Panc1 (cell line): Measurements from ENCODE around the gene SNRNP27. TPM values are rescaled to one million over a fixed set of nuclear protein-coding genes. Genes with fewer than 3 reads are reported as not detected.

Source experiments
- ATAC-seq: fragments of 200-7000 bp; cut with Tn5 transposase; 2 replicates; pipeline ENCODE4 v1.9.1; 2020; ENCODE audit warnings: mild to moderate bottlenecking, moderate library complexity
- BruUV-seq: library from RNA; stranded (reverse); fragments of 400-500 nt; replicated peaks from 2 replicates; lab custom pipeline; 2021; lab: Mats Ljungman, UMichigan
- CTCF ChIA-PET: fragments of 300-600 bp; sonication (Branson Sonifier 250); formaldehyde crosslinking; loops from one replicate; lab custom pipeline; 2022; ENCODE audit warnings: antibody characterized with exemption; lab: Charles Lee
- POLR2A ChIA-PET: fragments of 300-600 bp; sonication (Branson Sonifier 250); formaldehyde crosslinking; loops from one replicate; lab custom pipeline; 2022; ENCODE audit warnings: antibody characterized with exemption; lab: Charles Lee
- DNase-seq: peaks from one replicate; pipeline ENCODE4 v3.0.0-alpha.2; 2010; ENCODE audit warnings: low read depth, low spot score
- H3K27ac ChIP-seq: 2 replicates; pipeline ENCODE4 v1.5.1; 2011; ENCODE audit warnings: mild to moderate bottlenecking, low read length, inconsistent platforms
- H3K27me3 ChIP-seq: fragments of 200-500 bp; sonication (Bioruptor generic); 2 replicates; pipeline ENCODE4 v1.6.0; 2014; ENCODE audit warnings: low read length, inconsistent platforms; ENCODE audit not compliant: control insufficient read depth, insufficient read depth
- H3K36me3 ChIP-seq: fragments of 200-500 bp; sonication (Bioruptor generic); 2 replicates; pipeline ENCODE4 v1.5.1; 2014; ENCODE audit warnings: inconsistent platforms, mild to moderate bottlenecking, low read length, moderate library complexity; ENCODE audit not compliant: control insufficient read depth, insufficient read depth
- H3K4me1 ChIP-seq: 2 replicates; pipeline ENCODE4 v1.5.1; 2011; ENCODE audit warnings: inconsistent platforms, mild to moderate bottlenecking, low read length, moderate library complexity; ENCODE audit not compliant: control insufficient read depth, insufficient read depth
- H3K4me3 ChIP-seq, 2 experiments: 2 replicates each; pipeline ENCODE4 v1.5.1; 2011 to 2012; ENCODE audit warnings: low read depth in 2 of 2, low read length in 2 of 2, mild to moderate bottlenecking in 2 of 2, inconsistent platforms in 1 of 2, moderate library complexity in 1 of 2
- H3K9me3 ChIP-seq: fragments of 200-500 bp; sonication (Bioruptor generic); 2 replicates; pipeline ENCODE4 v1.5.1; 2014; ENCODE audit warnings: low read depth, mild to moderate bottlenecking, inconsistent platforms, low read length, moderate library complexity; ENCODE audit not compliant: control insufficient read depth, insufficient read depth
- CTCF ChIP-seq: fragments of 450-650 bp; IDR thresholded peaks from 2 replicates; pipeline ENCODE4 v1.5.1; 2017; ENCODE audit warnings: mild to moderate bottlenecking
- POLR2AphosphoS5 ChIP-seq: IDR thresholded peaks from 2 replicates; pipeline ENCODE4 v1.6.1; 2012; ENCODE audit warnings: mild to moderate bottlenecking, low read depth, low read length, moderate library complexity
- REST ChIP-seq, 2 experiments: IDR thresholded peaks; 2 replicates each; pipeline ENCODE4 v1.6.1; 2011 to 2012; ENCODE audit warnings: low read depth in 2 of 2, control low read depth in 1 of 2, low read length in 1 of 2, mild to moderate bottlenecking in 1 of 2, moderate library complexity in 1 of 2; ENCODE audit not compliant: insufficient read depth in 1 of 2
- SIN3A ChIP-seq: IDR thresholded peaks from 2 replicates; pipeline ENCODE4 v1.6.1; 2012; ENCODE audit warnings: low read depth, mild to moderate bottlenecking, low read length, moderate library complexity, borderline replicate concordance; ENCODE audit not compliant: insufficient read depth
- TCF7L2 ChIP-seq: IDR thresholded peaks from 2 replicates; pipeline ENCODE4 v1.6.1; 2011; ENCODE audit warnings: mild to moderate bottlenecking, low read depth, low read length, inconsistent platforms
- in situ Hi-C: cut with HindIII; loops from 2 replicates; pipeline ENCODE4 v1.10.0; 2016; ENCODE audit warnings: low sequenced_read_pairs, low pct_unique_long_range_greater_than_20kb
- intact Hi-C: fragments of 100-400 bp; cut with micrococcal nuclease; formaldehyde crosslinking; loops from one replicate; pipeline ENCODE4 v1.10.0; 2022; ENCODE audit not compliant: unreplicated experiment
- total RNA-seq: library from RNA; stranded (reverse); gene quantifications from one replicate; pipeline ENCODE4 v1.2.1, GENCODE V29; 2021; ENCODE audit not compliant: unreplicated experiment

The SNRNP27 gene
- total RNA-seq, 1 experiment from 2014 or later, result 39.7 TPM

GRCh38 chr2:69911985-69912563, 18.3 kb downstream of the SNRNP27 start:
- no peaks in the 10 kb centered on the region for H3K27me3 ChIP-seq
- ChIA-PET POLR2A (no interaction called here), CTCF (interaction anchor here (0.6 to 2.2 kb wide), 3 partner anchors 159 to 279 kb away, joined by 3 to 21 read pairs (median 6); partner anchors contain the start of gene C2orf42)
- no peak for ATAC-seq
- no peaks in the 10 kb centered on the region for H3K9me3 ChIP-seq
- in situ Hi-C loops, result no loop called here
- H3K27ac ChIP-seq, result peak overlapping the region; percentile 24; the same call in 1 of the 2 replicates
- peaks cover 9% of the 10 kb centered on the region for H3K36me3 ChIP-seq
- TF ChIP-seq TCF7L2 (no peak), CTCF (peak; percentile 69; the same call in 1 of the 2 replicates), SIN3A (no peak), POLR2AphosphoS5 (no peak), REST (IDR thresholded peaks at IDR 0.05; ENCODE audit: insufficient read depth in 1 of 2, low read depth in 2 of 2, low read length in 1 of 2) (no peak)
- no peak for DNase-seq
- intact Hi-C loops, result loop anchor here (5.0 kb wide), 2 partner anchors 160 to 230 kb away; no protein-coding TSS in a partner anchor
- no peak overlapping the region for H3K4me3 ChIP-seq
- peaks cover 13% of the 10 kb centered on the region for H3K4me1 ChIP-seq
- no TSS peak for BruUV-seq

- Histone ChIP-seq H3K9me3 (no peaks in the 10 kb centered on the region), H3K4me1 (peaks cover 20% of the 10 kb centered on the region), H3K4me3 (peak overlapping the region; percentile 73 to 80), H3K36me3 (peaks cover 7% of the 10 kb centered on the region), H3K27ac (peak overlapping the region; percentile 89), H3K27me3 (no peaks in the 10 kb centered on the region)
- BruUV-seq, result TSS peak; percentile 99
- TF ChIP-seq CTCF (peak; percentile 47; the same call in 1 of the 2 replicates), REST (IDR thresholded peaks at IDR 0.05; ENCODE audit: insufficient read depth in 1 of 2, low read depth in 2 of 2, low read length in 1 of 2) (0 out of 4 replicates have a peak, but pooled peaks of 1 of the 2 experiments have one; percentile 35), SIN3A (peak; percentile 71; the same call in 1 of the 2 replicates), TCF7L2 (peak; percentile 47; the same call in 1 of the 2 replicates), POLR2AphosphoS5 (peak; percentile 87)
- POLR2A ChIA-PET, result interaction anchor here (0.5 to 1.6 kb wide), 29 partner anchors 11 to 539 kb away, joined by 3 to 15 read pairs (median 4); partner anchors contain the start of genes C2orf42, PCYOX1, SNRNP27 and SNRPG
- intact Hi-C loops, result loop anchor here (5.0 kb wide), 2 partner anchors 158 to 228 kb away; no protein-coding TSS in a partner anchor
- CTCF ChIA-PET, result interaction anchor here (1.0 to 1.8 kb wide), 4 partner anchors 157 to 229 kb away, joined by 6 to 20 read pairs (median 8); no protein-coding TSS in a partner anchor
- in situ Hi-C loops, result no loop called here
- DNase-seq, result peak; percentile 100
- peak; percentile 93 for ATAC-seq
These were observed 20.6 kb downstream of the SNRNP27 start for GRCh38 chr2:69914164-69914949.
